Neural progenitor cell (in vitro differentiated cells): ENCODE data around the gene GCM1.

Experiments used
- CTCF ChIP-seq: fragments of 200-600 bp; sonication (generic); IDR thresholded peaks from 2 replicates; pipeline ENCODE4 v1.5.1; 2017; ENCODE audit warnings: antibody characterized with exemption, mild to moderate bottlenecking
- EZH2phosphoT487 ChIP-seq: fragments of 200-600 bp; sonication (generic); IDR thresholded peaks from 2 replicates; pipeline ENCODE4 v1.6.1; 2017; ENCODE audit warnings: antibody characterized with exemption

GRCh38 chr6:53133961-53134360 lies 14.7 kb downstream of the GCM1 start:
- no peak for TF ChIP-seq CTCF
- no peak for TF ChIP-seq EZH2phosphoT487
